ENCODE results near the gene TSR3. TPM values are rescaled to one million over a fixed set of nuclear protein-coding genes. Genes with fewer than 3 reads are reported as not detected.
A peak's percentile ranks its signal among the peaks of the same experiment; 100 is the strongest.

The TSR3 gene
- total RNA-seq, 2 experiments from 2014 or later, result 37.6 to 58.7 TPM

- peaks cover 21% of the 10 kb centered on the region for H3K36me3 Mint-ChIP-seq (ENCODE audit: low read depth)
- intact Hi-C loops (cut with DNase I, micrococcal nuclease), result loop anchor here (1.0 to 10.0 kb wide), 3 partner anchors 50 to 182 kb away; no protein-coding TSS in a partner anchor
- ChIA-PET CTCF (interaction anchor here (0.6 to 2.5 kb wide), 6 partner anchors 16 to 458 kb away, joined by 3 to 22 read pairs (median 4); partner anchors contain the start of gene MAPK8IP3), POLR2A (interaction anchor here (0.5 kb wide), 1 partner anchor 58 kb away, joined by 4 read pairs; no protein-coding TSS in a partner anchor)
- peaks cover 2% of the 10 kb centered on the region for H3K4me1 Mint-ChIP-seq
- H3K9me3 Mint-ChIP-seq (ENCODE audit: low read depth), result no peaks in the 10 kb centered on the region
- no peak for DNase-seq
- ATAC-seq, result no peak
- no peak overlapping the region for H3K27ac Mint-ChIP-seq
- H3K4me3 Mint-ChIP-seq, result no peak overlapping the region
- no peaks in the 10 kb centered on the region for H3K27me3 Mint-ChIP-seq
These were observed 11.1 kb upstream of the TSR3 start for GRCh38 chr16:1362807-1363206.

GRCh38 chr16:1361685-1362360 lies 10.1 kb upstream of the TSR3 start:
- no peak overlapping the region for H3K4me3 Mint-ChIP-seq
- intact Hi-C loops (cut with DNase I, micrococcal nuclease), result loop anchor here (2.0 to 10.0 kb wide), 2 partner anchors 173 to 183 kb away; no protein-coding TSS in a partner anchor
- H3K36me3 Mint-ChIP-seq (ENCODE audit: low read depth), result peaks cover 21% of the 10 kb centered on the region
- H3K4me1 Mint-ChIP-seq, result peaks cover 2% of the 10 kb centered on the region
- no peaks in the 10 kb centered on the region for H3K9me3 Mint-ChIP-seq (ENCODE audit: low read depth)
- CTCF ChIA-PET, result no interaction called here
- POLR2A ChIA-PET, result no interaction called here
- no peaks in the 10 kb centered on the region for H3K27me3 Mint-ChIP-seq
- no peak for ATAC-seq
- no peak for DNase-seq
- H3K27ac Mint-ChIP-seq, result no peak overlapping the region

- Mint-ChIP-seq H3K36me3 (ENCODE audit: low read depth) (peaks cover 13% of the 10 kb centered on the region), H3K27me3 (no peaks in the 10 kb centered on the region), H3K27ac (peak overlapping the region; percentile 19), H3K4me3 (no peak overlapping the region), H3K4me1 (peaks cover 20% of the 10 kb centered on the region), H3K9me3 (ENCODE audit: low read depth) (no peaks in the 10 kb centered on the region)
- POLR2A ChIA-PET, result no interaction called here
- ATAC-seq, result peak; percentile 30
- DNase-seq, result no peak
- intact Hi-C loops (cut with DNase I, micrococcal nuclease), result no loop called here
- CTCF ChIA-PET, result interaction anchor here (0.6 kb wide), 1 partner anchor 693 kb away, joined by 3 read pairs; no protein-coding TSS in a partner anchor
These were observed 6.4 kb upstream of the TSR3 start for GRCh38 chr16:1357906-1358566.

- no peak for ATAC-seq
- peaks cover 12% of the 10 kb centered on the region for H3K36me3 Mint-ChIP-seq (ENCODE audit: low read depth)
- H3K4me3 Mint-ChIP-seq, result no peak overlapping the region
- intact Hi-C loops (cut with DNase I, micrococcal nuclease), result no loop called here
- H3K4me1 Mint-ChIP-seq, result peaks cover 27% of the 10 kb centered on the region
- H3K27ac Mint-ChIP-seq, result no peak overlapping the region
- H3K9me3 Mint-ChIP-seq (ENCODE audit: low read depth), result no peaks in the 10 kb centered on the region
- ChIA-PET POLR2A (no interaction called here), CTCF (no interaction called here)
- no peak for DNase-seq
- no peaks in the 10 kb centered on the region for H3K27me3 Mint-ChIP-seq
These were observed 4.6 kb upstream of the TSR3 start for GRCh38 chr16:1356061-1356900.

- CTCF ChIA-PET, result no interaction called here
- Mint-ChIP-seq H3K27ac (no peak overlapping the region), H3K27me3 (no peaks in the 10 kb centered on the region), H3K36me3 (ENCODE audit: low read depth) (peaks cover 10% of the 10 kb centered on the region), H3K4me3 (no peak overlapping the region), H3K4me1 (peaks cover 30% of the 10 kb centered on the region), H3K9me3 (ENCODE audit: low read depth) (no peaks in the 10 kb centered on the region)
- DNase-seq, result no peak
- intact Hi-C loops (cut with DNase I, micrococcal nuclease), result no loop called here
- POLR2A ChIA-PET, result no interaction called here
- no peak for ATAC-seq
These were observed 3.9 kb upstream of the TSR3 start for GRCh38 chr16:1355591-1355990.

GRCh38 chr16:1354815-1355540 lies 3.3 kb upstream of the TSR3 start:
- Mint-ChIP-seq H3K27me3 (no peaks in the 10 kb centered on the region), H3K4me1 (peaks cover 36% of the 10 kb centered on the region), H3K36me3 (ENCODE audit: low read depth) (peaks cover 7% of the 10 kb centered on the region), H3K27ac (no peak overlapping the region), H3K9me3 (ENCODE audit: low read depth) (no peaks in the 10 kb centered on the region), H3K4me3 (no peak overlapping the region)
- ATAC-seq (no peak), DNase-seq (no peak)
- POLR2A ChIA-PET, result no interaction called here
- intact Hi-C loops (cut with DNase I, micrococcal nuclease), result loop anchor here in 1 of 2 experiments (5.0 kb wide), 1 partner anchor 417 kb away; the partner anchor contains the start of genes EME2, MRPS34 and NME3
- CTCF ChIA-PET, result no interaction called here

GRCh38 chr16:1351215-1351581 lies 480 bp downstream of the TSR3 start:
- Mint-ChIP-seq H3K4me1 (peaks cover 37% of the 10 kb centered on the region), H3K27me3 (no peaks in the 10 kb centered on the region), H3K36me3 (ENCODE audit: low read depth) (peaks cover 3% of the 10 kb centered on the region), H3K27ac (peak overlapping the region; percentile 77), H3K9me3 (ENCODE audit: low read depth) (no peaks in the 10 kb centered on the region), H3K4me3 (peak overlapping the region; percentile 85)
- DNase-seq (peak; percentile 53), ATAC-seq (peak; percentile 16)
- ChIA-PET CTCF (interaction anchor here (0.5 to 0.7 kb wide), 3 partner anchors 31 to 354 kb away, joined by 3 read pairs; partner anchors contain the start of gene MAPK8IP3), POLR2A (no interaction called here)
- intact Hi-C loops (cut with DNase I, micrococcal nuclease), result loop anchor here (1.0 to 5.0 kb wide), 9 partner anchors 8 to 421 kb away; partner anchors contain the start of genes CLCN7 (in 1 of the 2), EME2 (in 1 of the 2), MRPS34 (in 1 of the 2) and NME3 (in 1 of the 2)

- H3K9me3 Mint-ChIP-seq (ENCODE audit: low read depth), result no peaks in the 10 kb centered on the region
- no peaks in the 10 kb centered on the region for H3K27me3 Mint-ChIP-seq
- ChIA-PET POLR2A (no interaction called here), CTCF (interaction anchor here (0.5 to 0.7 kb wide), 3 partner anchors 31 to 355 kb away, joined by 3 read pairs; partner anchors contain the start of gene MAPK8IP3)
- H3K27ac Mint-ChIP-seq, result peak overlapping the region; percentile 77
- H3K36me3 Mint-ChIP-seq (ENCODE audit: low read depth), result peaks cover 3% of the 10 kb centered on the region
- peak overlapping the region; percentile 85 for H3K4me3 Mint-ChIP-seq
- H3K4me1 Mint-ChIP-seq, result peaks cover 37% of the 10 kb centered on the region
- DNase-seq (no peak), ATAC-seq (no peak)
- intact Hi-C loops (cut with DNase I, micrococcal nuclease), result loop anchor here (1.0 to 5.0 kb wide), 9 partner anchors 7 to 422 kb away; partner anchors contain the start of genes CLCN7 (in 1 of the 2), EME2 (in 1 of the 2), MRPS34 (in 1 of the 2) and NME3 (in 1 of the 2)
These were observed 987 bp downstream of the TSR3 start for GRCh38 chr16:1350691-1351090.

GRCh38 chr16:1349951-1350350 lies 1.7 kb downstream of the TSR3 start:
- intact Hi-C loops (cut with DNase I, micrococcal nuclease), result loop anchor here in 1 of 2 experiments (2.0 to 10.0 kb wide), 5 partner anchors 63 to 595 kb away; partner anchors contain the start of genes CLCN7, EME2, MRPS34 and MSRB1

GRCh38 chr16:1349351-1349750 lies 2.3 kb downstream of the TSR3 start:
- Mint-ChIP-seq H3K27ac (no peak overlapping the region), H3K9me3 (ENCODE audit: low read depth) (no peaks in the 10 kb centered on the region), H3K4me1 (peaks cover 29% of the 10 kb centered on the region), H3K36me3 (ENCODE audit: low read depth) (no peaks in the 10 kb centered on the region), H3K27me3 (no peaks in the 10 kb centered on the region), H3K4me3 (no peak overlapping the region)
- DNase-seq (no peak), ATAC-seq (no peak)
- intact Hi-C loops (cut with DNase I, micrococcal nuclease), result loop anchor here in 1 of 2 experiments (10.0 kb wide), 1 partner anchor 595 kb away; the partner anchor contains the start of gene MSRB1
- POLR2A ChIA-PET, result no interaction called here
- CTCF ChIA-PET, result no interaction called here

More at GRCh38 chr16:1349951-1350350, 1.7 kb downstream of the TSR3 start:
- H3K9me3 Mint-ChIP-seq (ENCODE audit: low read depth), result no peaks in the 10 kb centered on the region
- DNase-seq, result no peak
- H3K27me3 Mint-ChIP-seq, result no peaks in the 10 kb centered on the region
- ATAC-seq, result no peak
- POLR2A ChIA-PET, result interaction anchor here (0.6 kb wide), 1 partner anchor 15 kb away, joined by 8 read pairs; no protein-coding TSS in a partner anchor
- peaks cover 32% of the 10 kb centered on the region for H3K4me1 Mint-ChIP-seq
- no peaks in the 10 kb centered on the region for H3K36me3 Mint-ChIP-seq (ENCODE audit: low read depth)
- no peak overlapping the region for H3K27ac Mint-ChIP-seq
- H3K4me3 Mint-ChIP-seq, result peak overlapping the region; percentile 85
- CTCF ChIA-PET, result no interaction called here
